ENCODE data around the gene OBSCN.

Gene OBSCN

GRCh38 chr1:228279722-228280105, 71.9 kb downstream of the OBSCN start:
- DNase-seq, result no peak

GRCh38 chr1:228280106-228280901, 72.5 kb downstream of the OBSCN start:
- no peak for DNase-seq

- DNase-seq, result no peak
Measured at GRCh38 chr1:228280961-228281591, 73.2 kb downstream of the OBSCN start.

- DNase-seq, result no peak
Measured at GRCh38 chr1:228281631-228282328, 73.9 kb downstream of the OBSCN start.

- peak; percentile 19 for DNase-seq
Measured at GRCh38 chr1:228282329-228283042, 74.6 kb downstream of the OBSCN start.

- no peak for DNase-seq
Measured at GRCh38 chr1:228283043-228283371, 75.2 kb downstream of the OBSCN start.

- DNase-seq, result no peak
Measured at GRCh38 chr1:228283476-228284147, 75.8 kb downstream of the OBSCN start.

GRCh38 chr1:228284148-228284495, 76.3 kb downstream of the OBSCN start:
- no peak for DNase-seq

- no peak for DNase-seq
Measured at GRCh38 chr1:228284521-228284920, 76.7 kb downstream of the OBSCN start.

GRCh38 chr1:228285661-228286504, 78.0 kb downstream of the OBSCN start:
- no peak for DNase-seq

GRCh38 chr1:228286505-228287417, 78.9 kb downstream of the OBSCN start:
- no peak for DNase-seq

GRCh38 chr1:228287541-228288425, 79.9 kb downstream of the OBSCN start:
- no peak for DNase-seq

GRCh38 chr1:228288536-228289238, 80.8 kb downstream of the OBSCN start:
- DNase-seq, result no peak

GRCh38 chr1:228289239-228289849, 81.5 kb downstream of the OBSCN start:
- no peak for DNase-seq

GRCh38 chr1:228289996-228290881, 82.4 kb downstream of the OBSCN start:
- DNase-seq, result no peak

GRCh38 chr1:228291906-228292608, 84.2 kb downstream of the OBSCN start:
- no peak for DNase-seq

- DNase-seq, result no peak
Measured at GRCh38 chr1:228292609-228292911, 84.7 kb downstream of the OBSCN start.
